Stimulated activated CD4-positive, alpha-beta T cell treated with anti-CD3 and anti-CD28 coated beads, Interleukin-1b, Interleukin-23, amount 100 ng/mL, for 48 hours (primary cell): Measurements from ENCODE around the gene TBC1D4.
"Not testable (repeated sequence)": the region's sequence is repeated elsewhere in the genome, so short reads cannot be mapped to it uniquely, and the experiment has no call there.

ENCODE experiments used
- DNase-seq: peaks from one replicate; pipeline ENCODE4 v3.0.0-alpha.2; 2020

Gene TBC1D4

GRCh38 chr13:75447493-75447892 lies 34.5 kb downstream of the TBC1D4 start:
- DNase-seq: no peak

- DNase-seq: no peak
Observed at GRCh38 chr13:75446874-75447273, 35.1 kb downstream of the TBC1D4 start.

- DNase-seq: no peak
Observed at GRCh38 chr13:75445717-75446499, 36.1 kb downstream of the TBC1D4 start.

GRCh38 chr13:75444016-75444415 lies 38.0 kb downstream of the TBC1D4 start:
- no peak for DNase-seq

- no peak for DNase-seq
Observed at GRCh38 chr13:75443356-75443958, 38.5 kb downstream of the TBC1D4 start.

- no peak for DNase-seq
Observed at GRCh38 chr13:75442736-75443234, 39.2 kb downstream of the TBC1D4 start.

- DNase-seq: no peak
Observed at GRCh38 chr13:75440100-75440499, 41.9 kb downstream of the TBC1D4 start.

- DNase-seq: no peak
Observed at GRCh38 chr13:75437582-75438318, 44.2 kb downstream of the TBC1D4 start.

- DNase-seq: not testable (repeated sequence)
Observed at GRCh38 chr13:75434126-75434525, 47.8 kb downstream of the TBC1D4 start.

- DNase-seq: no peak
Observed at GRCh38 chr13:75432811-75433244, 49.1 kb downstream of the TBC1D4 start.

- no peak for DNase-seq
Observed at GRCh38 chr13:75432045-75432444, 49.9 kb downstream of the TBC1D4 start.

- no peak for DNase-seq
Observed at GRCh38 chr13:75430436-75431209, 51.3 kb downstream of the TBC1D4 start.

GRCh38 chr13:75426421-75426820 lies 55.5 kb downstream of the TBC1D4 start:
- DNase-seq: no peak

- DNase-seq: no peak
Observed at GRCh38 chr13:75425216-75426009, 56.6 kb downstream of the TBC1D4 start.

- DNase-seq: no peak
Observed at GRCh38 chr13:75423946-75424345, 58.0 kb downstream of the TBC1D4 start.

GRCh38 chr13:75422028-75422427 lies 59.9 kb downstream of the TBC1D4 start:
- no peak for DNase-seq

GRCh38 chr13:75421133-75421532 lies 60.8 kb downstream of the TBC1D4 start:
- DNase-seq: no peak

- no peak for DNase-seq
Observed at GRCh38 chr13:75419656-75420055, 62.3 kb downstream of the TBC1D4 start.

- no peak for DNase-seq
Observed at GRCh38 chr13:75418997-75419396, 63.0 kb downstream of the TBC1D4 start.

GRCh38 chr13:75418186-75418843 lies 63.7 kb downstream of the TBC1D4 start:
- DNase-seq: no peak

GRCh38 chr13:75417656-75418055 lies 64.3 kb downstream of the TBC1D4 start:
- no peak for DNase-seq
